ENCODE data around the gene PAN3. TPM values are rescaled to one million over a fixed set of nuclear protein-coding genes. Genes with fewer than 3 reads are reported as not detected.

The PAN3 gene
- total and polyA plus RNA-seq, 4 experiments from 2014 or later = 2.8 to 66.7 (median 36.4) TPM

- ChIA-PET POLR2A (ENCODE audit: partially characterized antibody) (no interaction called here), CTCF (ENCODE audit: partially characterized antibody) (interaction anchor here (0.8 to 1.4 kb wide), 4 partner anchors 9 to 477 kb away, joined by 3 to 6 read pairs (median 4); no protein-coding TSS in a partner anchor)
- Histone ChIP-seq H3K27ac (ENCODE audit: low read depth, low read length) (no peak overlapping the region), H3K4me3 (ENCODE audit: low read length in 2 of 2) (no peak overlapping the region), H3K4me1 (ENCODE audit: insufficient read depth, low read length) (no peaks in the 10 kb centered on the region), H3K36me3 (ENCODE audit: insufficient read depth, low read length) (no peaks in the 10 kb centered on the region), H3K27me3 (ENCODE audit: insufficient read depth, low read length) (no peaks in the 10 kb centered on the region), H3K9me3 (ENCODE audit: control insufficient read depth in 1 of 2, low read length in 2 of 2) (no peaks in the 10 kb centered on the region)
- Mint-ChIP-seq H3K9me3 (no peaks in the 10 kb centered on the region), H3K4me1 (no peaks in the 10 kb centered on the region), H3K4me3 (no peak overlapping the region), H3K36me3 (no peaks in the 10 kb centered on the region), H3K27me3 (no peaks in the 10 kb centered on the region), H3K27ac (peak overlapping the region in 1 of 7 donors; percentile 81)
- DNase-seq = no peak
- intact Hi-C loops (cut with micrococcal nuclease) = loop anchor here (10.0 kb wide), 1 partner anchor 1044 kb away; no protein-coding TSS in a partner anchor
Measured at GRCh38 chr13:28320884-28321574, 182.7 kb downstream of the PAN3 start.

- ChIA-PET CTCF (ENCODE audit: partially characterized antibody) (interaction anchor here (0.8 to 1.4 kb wide), 2 partner anchors 10 to 477 kb away, joined by 3 to 4 read pairs; no protein-coding TSS in a partner anchor), POLR2A (ENCODE audit: partially characterized antibody) (no interaction called here)
- DNase-seq = no peak
- no peak overlapping the region for H3K27ac ChIP-seq (ENCODE audit: low read depth, low read length)
- no peaks in the 10 kb centered on the region for H3K36me3 ChIP-seq (ENCODE audit: insufficient read depth, low read length)
- no peaks in the 10 kb centered on the region for H3K27me3 Mint-ChIP-seq
- H3K4me3 ChIP-seq (ENCODE audit: low read length in 2 of 2) = no peak overlapping the region
- no peaks in the 10 kb centered on the region for H3K9me3 ChIP-seq (ENCODE audit: control insufficient read depth in 1 of 2, low read length in 2 of 2)
- H3K4me1 Mint-ChIP-seq = no peaks in the 10 kb centered on the region
- intact Hi-C loops (cut with micrococcal nuclease) = loop anchor here (10.0 kb wide), 1 partner anchor 1043 kb away; no protein-coding TSS in a partner anchor
- H3K27ac Mint-ChIP-seq = no peak overlapping the region
- H3K9me3 Mint-ChIP-seq = no peaks in the 10 kb centered on the region
- H3K4me1 ChIP-seq (ENCODE audit: insufficient read depth, low read length) = no peaks in the 10 kb centered on the region
- H3K27me3 ChIP-seq (ENCODE audit: insufficient read depth, low read length) = no peaks in the 10 kb centered on the region
- no peak overlapping the region for H3K4me3 Mint-ChIP-seq
- no peaks in the 10 kb centered on the region for H3K36me3 Mint-ChIP-seq
Measured at GRCh38 chr13:28321756-28322155, 183.4 kb downstream of the PAN3 start.

GRCh38 chr13:28322256-28322905 lies 184.0 kb downstream of the PAN3 start:
- POLR2A ChIA-PET (ENCODE audit: partially characterized antibody) = no interaction called here
- H3K4me1 Mint-ChIP-seq = no peaks in the 10 kb centered on the region

GRCh38 chr13:28324181-28324789 lies 185.9 kb downstream of the PAN3 start:
- Mint-ChIP-seq H3K36me3 (no peaks in the 10 kb centered on the region), H3K27ac (no peak overlapping the region), H3K27me3 (peaks cover 0 to 2% of the 10 kb centered on the region in 2 donors), H3K9me3 (no peaks in the 10 kb centered on the region), H3K4me3 (no peak overlapping the region), H3K4me1 (no peaks in the 10 kb centered on the region)
- ChIA-PET CTCF (ENCODE audit: partially characterized antibody) (interaction anchor here (1.0 to 3.9 kb wide), 11 partner anchors 10 to 475 kb away, joined by 3 to 35 read pairs (median 8); no protein-coding TSS in a partner anchor), POLR2A (ENCODE audit: partially characterized antibody) (no interaction called here)
- Histone ChIP-seq H3K4me3 (ENCODE audit: low read length in 2 of 2) (no peak overlapping the region), H3K27me3 (ENCODE audit: insufficient read depth, low read length) (no peaks in the 10 kb centered on the region), H3K36me3 (ENCODE audit: insufficient read depth, low read length) (no peaks in the 10 kb centered on the region), H3K4me1 (ENCODE audit: insufficient read depth, low read length) (no peaks in the 10 kb centered on the region), H3K27ac (ENCODE audit: low read depth, low read length) (no peak overlapping the region), H3K9me3 (ENCODE audit: control insufficient read depth in 1 of 2, low read length in 2 of 2) (no peaks in the 10 kb centered on the region)
- DNase-seq = peak in 4 of 5 donors; percentile 30 to 51 (median 39)
- intact Hi-C loops (cut with micrococcal nuclease) = loop anchor here (10.0 kb wide), 1 partner anchor 1041 kb away; no protein-coding TSS in a partner anchor

More at GRCh38 chr13:28322256-28322905, 184.0 kb downstream of the PAN3 start:
- CTCF ChIA-PET (ENCODE audit: partially characterized antibody) = interaction anchor here (1.1 to 3.9 kb wide), 6 partner anchors 8 to 476 kb away, joined by 4 to 35 read pairs (median 8); no protein-coding TSS in a partner anchor
- no peak overlapping the region for H3K27ac ChIP-seq (ENCODE audit: low read depth, low read length)
- no peaks in the 10 kb centered on the region for H3K9me3 Mint-ChIP-seq
- no peaks in the 10 kb centered on the region for H3K4me1 ChIP-seq (ENCODE audit: insufficient read depth, low read length)
- no peaks in the 10 kb centered on the region for H3K36me3 Mint-ChIP-seq
- DNase-seq = no peak
- no peak overlapping the region for H3K4me3 Mint-ChIP-seq
- no peaks in the 10 kb centered on the region for H3K27me3 Mint-ChIP-seq
- no peak overlapping the region for H3K4me3 ChIP-seq (ENCODE audit: low read length in 2 of 2)
- H3K36me3 ChIP-seq (ENCODE audit: insufficient read depth, low read length) = no peaks in the 10 kb centered on the region
- no peaks in the 10 kb centered on the region for H3K9me3 ChIP-seq (ENCODE audit: control insufficient read depth in 1 of 2, low read length in 2 of 2)
- H3K27me3 ChIP-seq (ENCODE audit: insufficient read depth, low read length) = no peaks in the 10 kb centered on the region
- H3K27ac Mint-ChIP-seq = no peak overlapping the region
- intact Hi-C loops (cut with micrococcal nuclease) = loop anchor here (10.0 kb wide), 1 partner anchor 1042 kb away; no protein-coding TSS in a partner anchor

- Mint-ChIP-seq H3K36me3 (no peaks in the 10 kb centered on the region), H3K27me3 (peaks cover 0 to 2% of the 10 kb centered on the region in 2 donors), H3K27ac (no peak overlapping the region), H3K4me3 (no peak overlapping the region), H3K9me3 (no peaks in the 10 kb centered on the region), H3K4me1 (no peaks in the 10 kb centered on the region)
- DNase-seq = no peak
- Histone ChIP-seq H3K4me3 (ENCODE audit: low read length in 2 of 2) (no peak overlapping the region), H3K4me1 (ENCODE audit: insufficient read depth, low read length) (no peaks in the 10 kb centered on the region), H3K36me3 (ENCODE audit: insufficient read depth, low read length) (no peaks in the 10 kb centered on the region), H3K9me3 (ENCODE audit: control insufficient read depth in 1 of 2, low read length in 2 of 2) (no peaks in the 10 kb centered on the region), H3K27me3 (ENCODE audit: insufficient read depth, low read length) (no peaks in the 10 kb centered on the region), H3K27ac (ENCODE audit: low read depth, low read length) (no peak overlapping the region)
- POLR2A ChIA-PET (ENCODE audit: partially characterized antibody) = no interaction called here
- intact Hi-C loops (cut with micrococcal nuclease) = loop anchor here (10.0 kb wide), 1 partner anchor 1040 kb away; no protein-coding TSS in a partner anchor
- CTCF ChIA-PET (ENCODE audit: partially characterized antibody) = interaction anchor here (1.0 to 3.9 kb wide), 9 partner anchors 10 to 472 kb away, joined by 3 to 35 read pairs (median 9); no protein-coding TSS in a partner anchor
Measured at GRCh38 chr13:28325022-28325421, 186.7 kb downstream of the PAN3 start.

- intact Hi-C loops (cut with micrococcal nuclease) = loop anchor here (10.0 kb wide), 1 partner anchor 1039 kb away; no protein-coding TSS in a partner anchor
Measured at GRCh38 chr13:28326056-28326455, 187.7 kb downstream of the PAN3 start.

More at GRCh38 chr13:28326056-28326455, 187.7 kb downstream of the PAN3 start:
- Mint-ChIP-seq H3K4me1 (no peaks in the 10 kb centered on the region), H3K4me3 (no peak overlapping the region), H3K27ac (no peak overlapping the region), H3K36me3 (no peaks in the 10 kb centered on the region), H3K27me3 (peaks cover 0 to 2% of the 10 kb centered on the region in 2 donors), H3K9me3 (no peaks in the 10 kb centered on the region)
- Histone ChIP-seq H3K9me3 (ENCODE audit: control insufficient read depth in 1 of 2, low read length in 2 of 2) (no peaks in the 10 kb centered on the region), H3K36me3 (ENCODE audit: insufficient read depth, low read length) (no peaks in the 10 kb centered on the region), H3K27ac (ENCODE audit: low read depth, low read length) (no peak overlapping the region), H3K27me3 (ENCODE audit: insufficient read depth, low read length) (no peaks in the 10 kb centered on the region), H3K4me3 (ENCODE audit: low read length in 2 of 2) (no peak overlapping the region), H3K4me1 (ENCODE audit: insufficient read depth, low read length) (no peaks in the 10 kb centered on the region)
- DNase-seq = no peak
- POLR2A ChIA-PET (ENCODE audit: partially characterized antibody) = no interaction called here
- CTCF ChIA-PET (ENCODE audit: partially characterized antibody) = interaction anchor here (0.8 to 3.9 kb wide), 5 partner anchors 9 to 473 kb away, joined by 3 to 35 read pairs (median 9); no protein-coding TSS in a partner anchor
